H9 (cell line): ENCODE data around the gene ZYG11A. TPM values are rescaled to one million over a fixed set of nuclear protein-coding genes. Genes with fewer than 3 reads are reported as not detected.
"Not testable (repeated sequence)": the region's sequence is repeated elsewhere in the genome, so short reads cannot be mapped to it uniquely, and the experiment has no call there.

Source experiments
- DNase-seq: peaks from one replicate; pipeline ENCODE4 v3.0.0-alpha.2; 2017
- H2AFZ ChIP-seq: one replicate; pipeline ENCODE4 v1.6.1; 2013; ENCODE audit warnings: mild to moderate bottlenecking, low read length, control low read depth, moderate library complexity
- H2AK5ac ChIP-seq: 2 replicates; pipeline ENCODE4 v1.6.1; 2013; ENCODE audit warnings: low read length, control low read depth, mixed read lengths; ENCODE audit not compliant: insufficient read length
- H2BK120ac ChIP-seq: one replicate; pipeline ENCODE4 v1.6.1; 2013; ENCODE audit warnings: low read depth, mild to moderate bottlenecking, low read length, control low read depth, inconsistent platforms; ENCODE audit not compliant: poor library complexity, severe bottlenecking
- H2BK12ac ChIP-seq: 2 replicates; pipeline ENCODE4 v1.6.1; 2013; ENCODE audit warnings: low read length, control low read depth, mixed read lengths, low read depth; ENCODE audit not compliant: insufficient read length
- H2BK15ac ChIP-seq: 2 replicates; pipeline ENCODE4 v1.6.1; 2013; ENCODE audit warnings: low read depth, low read length, control low read depth
- H2BK20ac ChIP-seq: one replicate; pipeline ENCODE4 v1.6.1; 2013; ENCODE audit warnings: low read depth, mild to moderate bottlenecking, low read length, control low read depth, inconsistent platforms; ENCODE audit not compliant: poor library complexity, severe bottlenecking
- H2BK5ac ChIP-seq: 2 replicates; pipeline ENCODE4 v1.6.1; 2013; ENCODE audit warnings: low read length, control low read depth, mixed read lengths; ENCODE audit not compliant: insufficient read length
- H3K14ac ChIP-seq: 2 replicates; pipeline ENCODE4 v1.6.1; 2013; ENCODE audit warnings: low read length, control low read depth; ENCODE audit not compliant: insufficient read depth
- H3K18ac ChIP-seq: 2 replicates; pipeline ENCODE4 v1.6.1; 2013; ENCODE audit warnings: low read depth, mild to moderate bottlenecking, mixed read lengths, low read length, control low read depth; ENCODE audit not compliant: insufficient read length
- H3K23ac ChIP-seq: 2 replicates; pipeline ENCODE4 v1.6.1; 2013; ENCODE audit warnings: low read length, control low read depth, mixed read lengths, low read depth; ENCODE audit not compliant: insufficient read length
- H3K23me2 ChIP-seq: 2 replicates; pipeline ENCODE4 v1.6.1; 2013; ENCODE audit warnings: low read depth, mild to moderate bottlenecking, mixed read lengths, low read length, control low read depth; ENCODE audit not compliant: insufficient read length, poor library complexity, severe bottlenecking
- H3K27ac ChIP-seq: 2 replicates; pipeline ENCODE4 v1.5.1; 2013; ENCODE audit warnings: low read length, control low read depth, mixed read lengths, low read depth; ENCODE audit not compliant: insufficient read length
- H3K27me3 ChIP-seq: 2 replicates; pipeline ENCODE4 v1.6.1; 2013; ENCODE audit warnings: low read length, control low read depth, inconsistent platforms; ENCODE audit not compliant: insufficient read depth
- H3K4ac ChIP-seq: 2 replicates; pipeline ENCODE4 v1.6.1; 2013; ENCODE audit warnings: low read depth, mild to moderate bottlenecking, control low read depth, inconsistent platforms, low read length, moderate library complexity
- H3K4me1 ChIP-seq: 2 replicates; pipeline ENCODE4 v1.6.1; 2013; ENCODE audit warnings: low read length, control low read depth, inconsistent platforms; ENCODE audit not compliant: insufficient read depth
- H3K4me2 ChIP-seq: 2 replicates; pipeline ENCODE4 v1.6.1; 2013; ENCODE audit warnings: low read length, control low read depth, mixed read lengths; ENCODE audit not compliant: insufficient read length, insufficient read depth
- H3K56ac ChIP-seq: 2 replicates; pipeline ENCODE4 v1.6.1; 2013; ENCODE audit warnings: low read depth, mild to moderate bottlenecking, mixed read lengths, low read length, control low read depth; ENCODE audit not compliant: insufficient read length
- H3K79me1 ChIP-seq: 2 replicates; pipeline ENCODE4 v1.6.1; 2013; ENCODE audit warnings: low read depth, mild to moderate bottlenecking, moderate library complexity, low read length, control low read depth, inconsistent platforms; ENCODE audit not compliant: insufficient read depth, poor library complexity, severe bottlenecking
- H3K79me2 ChIP-seq: 2 replicates; pipeline ENCODE4 v1.6.1; 2013; ENCODE audit warnings: low read length, control low read depth, inconsistent platforms; ENCODE audit not compliant: insufficient read depth
- H3K9ac ChIP-seq: 2 replicates; pipeline ENCODE4 v1.6.1; 2013; ENCODE audit warnings: low read length, control low read depth, mixed read lengths; ENCODE audit not compliant: insufficient read length; ENCODE audit errors: extremely low read depth
- H3K9me3 ChIP-seq: one replicate; pipeline ENCODE4 v1.6.1; 2013; ENCODE audit warnings: low read depth, low read length, inconsistent platforms; ENCODE audit not compliant: control insufficient read depth
- H3T11ph ChIP-seq: one replicate; pipeline ENCODE4 v1.6.1; 2013; ENCODE audit warnings: mild to moderate bottlenecking, low read length, control low read depth, inconsistent platforms
- H4K20me1 ChIP-seq: one replicate; pipeline ENCODE4 v1.6.1; 2013; ENCODE audit not compliant: control insufficient read depth, insufficient read length, insufficient read depth
- H4K5ac ChIP-seq: 2 replicates; pipeline ENCODE4 v1.6.1; 2013; ENCODE audit warnings: low read depth, mild to moderate bottlenecking, mixed read lengths, low read length, control low read depth; ENCODE audit not compliant: insufficient read length
- H4K8ac ChIP-seq: replicated peaks from 2 replicates; pipeline ENCODE4 v1.6.1; 2013; ENCODE audit warnings: low read length, control low read depth, mixed read lengths, low read depth; ENCODE audit not compliant: insufficient read length
- H4K91ac ChIP-seq: 2 replicates; pipeline ENCODE4 v1.6.1; 2013; ENCODE audit warnings: low read depth, mild to moderate bottlenecking, moderate library complexity, mixed read lengths, low read length, control low read depth; ENCODE audit not compliant: insufficient read length
- H3K27ac Mint-ChIP-seq, 3 experiments: 2 replicates in 2 of 3; 3 replicates in 1 of 3; pipeline ENCODE4 v1.8.0; 2020 to 2021; ENCODE audit warnings: mixed read lengths in 3 of 3, mild to moderate bottlenecking in 1 of 3, moderate library complexity in 1 of 3
- H3K27me3 Mint-ChIP-seq: 2 replicates; pipeline ENCODE4 v1.8.0; 2021; ENCODE audit warnings: low read depth, mild to moderate bottlenecking, moderate library complexity, mixed read lengths
- H3K36me3 Mint-ChIP-seq, 3 experiments: 2 replicates in 2 of 3; 3 replicates in 1 of 3; pipeline ENCODE4 v1.8.0; 2020 to 2021; ENCODE audit warnings: low read depth in 3 of 3, mixed read lengths in 3 of 3; ENCODE audit not compliant: insufficient read depth in 1 of 3
- H3K4me1 Mint-ChIP-seq, 2 experiments: 2 replicates each; pipeline ENCODE4 v1.8.0; 2020; ENCODE audit warnings: mixed read lengths in 2 of 2
- H3K4me3 Mint-ChIP-seq, 2 experiments: 2 replicates in 1 of 2; 3 replicates in 1 of 2; pipeline ENCODE4 v1.8.0; 2020 to 2021; ENCODE audit warnings: mild to moderate bottlenecking in 2 of 2, mixed read lengths in 2 of 2, moderate library complexity in 1 of 2
- H3K9me3 Mint-ChIP-seq, 2 experiments: 2 replicates in 1 of 2; 3 replicates in 1 of 2; pipeline ENCODE4 v1.8.0; 2020; ENCODE audit warnings: mild to moderate bottlenecking in 2 of 2, mixed read lengths in 2 of 2, moderate library complexity in 1 of 2
- WGBS: extraction: QIAGEN DNeasy Blood & Tissue Kit; methylation state at CpG from one replicate; pipeline ENCODE4 v1.1.7; 2013; ENCODE audit warnings: missing lambda C conversion rate, low lambda C conversion rate, mixed read lengths; ENCODE audit not compliant: insufficient read length; ENCODE audit errors: extremely low coverage; 5-methylcytosine and 5-hydroxymethylcytosine counted together
- total RNA-seq: library from RNA; stranded (reverse); gene quantifications from 2 replicates; pipeline ENCODE4 v1.2.1, GENCODE V29; 2021

Gene ZYG11A
- total RNA-seq, 1 experiment from 2014 or later = 2.1 TPM

GRCh38 chr1:52845119-52845518 lies 2.6 kb downstream of the ZYG11A start:
- H3K27ac Mint-ChIP-seq, H2AK5ac ChIP-seq, H3K27me3 ChIP-seq, H3K4me3 Mint-ChIP-seq, DNase-seq, H4K5ac ChIP-seq, H3K9me3 Mint-ChIP-seq, H3K18ac ChIP-seq, H3K23ac ChIP-seq, H3K9me3 ChIP-seq, H2AFZ ChIP-seq, H4K8ac ChIP-seq, H2BK20ac ChIP-seq, H3K79me2 ChIP-seq, H3K14ac ChIP-seq, H4K91ac ChIP-seq, H2BK12ac ChIP-seq, H3K4ac ChIP-seq, H2BK120ac ChIP-seq, H3K4me2 ChIP-seq, H3K4me1 ChIP-seq, H4K20me1 ChIP-seq, H3K56ac ChIP-seq, H3T11ph ChIP-seq, H2BK15ac ChIP-seq, H2BK5ac ChIP-seq, H3K27ac ChIP-seq, H3K36me3 Mint-ChIP-seq, H3K79me1 ChIP-seq, H3K9ac ChIP-seq, H3K4me1 Mint-ChIP-seq: not testable (repeated sequence)
- no CpG with 5 or more reads among the region's 6 CpGs for WGBS
- peaks cover 10% of the 10 kb centered on the region for H3K23me2 ChIP-seq
- H3K27me3 Mint-ChIP-seq = peaks cover 49% of the 10 kb centered on the region
